ENCODE results near the gene ANKRD33B. TPM values are rescaled to one million over a fixed set of nuclear protein-coding genes. Genes with fewer than 3 reads are reported as not detected.
A peak's percentile ranks its signal among the peaks of the same experiment; 100 is the strongest.
"Not testable (repeated sequence)": the region's sequence is repeated elsewhere in the genome, so short reads cannot be mapped to it uniquely, and the experiment has no call there.

Gene ANKRD33B
- polyA plus RNA-seq, 4 donors: 1.5 to 5.5 (median 1.6) TPM

DNA sequence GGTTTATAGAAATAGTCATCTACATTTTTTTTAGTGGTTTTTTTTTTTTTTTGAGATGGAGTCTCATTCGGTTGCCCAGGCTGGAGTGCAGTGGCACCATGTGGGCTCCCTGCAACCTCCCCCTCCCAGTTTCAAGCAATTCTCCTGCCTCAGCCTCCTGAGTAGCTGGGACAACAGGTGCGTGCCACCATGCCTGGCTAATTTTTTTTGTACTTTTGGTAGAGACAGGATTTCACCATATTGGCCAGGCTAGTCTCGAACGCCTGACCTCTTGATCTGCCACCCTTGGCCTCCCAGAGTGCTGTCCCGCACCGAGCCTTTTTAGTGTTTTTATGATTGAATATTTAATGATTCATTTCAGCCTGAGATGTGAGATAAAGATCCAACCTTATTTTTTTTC lies 27.3 kb downstream of the ANKRD33B start:
- DNase-seq (ENCODE audit: low read depth in 4 of 4, low spot score in 3 of 4): no peak

DNA sequence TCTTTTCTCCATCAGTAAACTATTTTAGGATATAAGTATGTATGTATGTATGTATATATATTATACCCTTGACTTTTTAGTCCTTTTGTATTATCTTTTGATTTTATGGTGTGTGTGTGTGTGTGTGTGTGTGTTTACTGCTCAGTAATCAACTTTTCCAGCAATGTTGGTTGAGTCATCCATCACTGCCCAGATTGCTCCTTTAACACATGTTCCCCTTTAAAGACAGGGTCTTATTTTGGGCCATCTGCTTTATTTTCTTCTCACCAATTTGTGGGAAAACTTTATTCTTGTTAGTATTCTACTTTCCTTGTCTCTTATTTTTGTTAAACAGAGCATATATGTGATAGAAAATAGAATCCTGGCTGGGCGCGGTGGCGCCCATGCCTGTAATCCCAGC lies 28.1 kb downstream of the ANKRD33B start:
- DNase-seq (ENCODE audit: low read depth in 4 of 4, low spot score in 3 of 4): no peak

DNA sequence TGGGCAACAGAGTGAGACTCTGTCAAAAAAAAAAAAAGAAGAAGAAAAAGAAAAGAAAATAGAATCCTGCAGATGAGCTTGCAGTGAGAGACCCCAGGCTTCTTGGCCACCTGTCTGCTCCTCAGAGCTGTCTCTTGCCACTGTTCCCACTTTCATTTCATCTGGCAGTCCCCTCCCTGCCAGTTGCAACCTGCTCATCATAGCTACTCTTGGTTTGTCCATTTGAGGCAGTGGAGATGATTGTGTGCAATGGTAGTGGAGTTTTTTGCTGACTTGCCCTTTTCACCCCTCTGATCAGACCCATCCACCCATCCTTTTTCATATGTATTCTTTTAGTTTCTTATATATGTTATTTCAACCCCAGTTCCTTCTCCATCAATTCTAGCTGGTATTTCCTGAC lies 28.7 kb downstream of the ANKRD33B start:
- no peak for DNase-seq (ENCODE audit: low read depth in 4 of 4, low spot score in 3 of 4)

DNA sequence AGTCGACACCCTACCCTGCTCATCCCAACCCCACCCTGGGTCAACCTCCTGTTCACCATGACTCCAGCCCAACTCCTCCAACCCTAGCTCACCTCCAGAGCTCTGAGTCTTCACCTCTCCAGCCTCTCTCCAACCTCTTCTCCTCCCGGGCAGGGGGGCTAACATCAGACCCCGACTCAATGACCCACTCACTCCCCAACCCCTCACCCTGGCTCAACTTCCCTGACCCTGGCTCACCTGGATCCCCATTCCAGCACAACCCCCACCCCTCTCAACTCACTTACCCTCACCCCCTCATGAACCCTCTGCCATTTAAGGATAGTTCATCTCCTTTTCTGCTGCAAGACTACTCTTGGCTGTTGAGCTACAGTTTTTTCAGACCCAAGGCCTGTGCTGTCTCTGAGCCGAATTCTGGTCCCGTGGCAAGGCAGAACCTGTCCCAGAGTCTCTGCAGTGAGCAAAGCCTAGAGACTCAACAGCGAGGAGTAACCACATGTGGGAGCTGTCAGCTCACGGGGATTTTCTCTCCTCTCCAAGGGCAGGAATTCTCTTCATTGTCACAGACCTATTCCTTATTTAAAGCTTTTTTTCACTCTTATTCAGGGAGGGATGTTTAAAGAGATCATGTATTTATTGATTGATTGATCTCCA lies 29.8 kb downstream of the ANKRD33B start:
- DNase-seq (ENCODE audit: low read depth in 4 of 4, low spot score in 3 of 4): no peak

DNA sequence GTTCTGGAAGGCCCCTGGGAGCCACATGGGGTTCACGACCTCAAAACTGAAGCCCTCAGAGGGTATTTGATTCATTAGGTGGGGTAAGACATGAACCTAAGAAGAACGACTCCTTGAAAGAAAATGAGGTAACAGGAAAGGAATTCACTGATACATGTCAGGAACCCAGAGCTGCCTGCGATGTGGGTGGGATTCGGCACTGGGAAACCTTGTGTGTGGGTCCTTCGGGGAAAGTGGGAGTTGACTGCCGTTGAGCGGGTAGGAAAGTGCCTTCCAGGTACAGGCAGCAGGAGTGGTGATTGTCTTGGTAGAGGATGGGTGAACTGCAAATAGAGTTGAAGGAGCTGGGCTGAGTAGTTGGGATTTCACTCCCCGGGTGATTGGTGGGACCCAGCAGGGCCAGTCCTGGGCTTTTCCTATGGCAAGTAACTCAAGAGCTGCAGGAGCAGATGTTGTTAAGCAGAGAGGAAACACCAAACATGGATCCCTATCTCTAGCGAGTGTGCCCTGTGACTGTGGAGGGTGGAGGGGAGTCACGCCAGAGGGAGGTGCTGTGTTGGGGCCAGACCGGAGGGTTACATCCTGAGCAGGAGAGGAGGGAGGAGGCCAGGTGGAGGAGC lies 30.8 kb downstream of the ANKRD33B start:
- DNase-seq (ENCODE audit: low read depth in 4 of 4, low spot score in 3 of 4): no peak

DNA sequence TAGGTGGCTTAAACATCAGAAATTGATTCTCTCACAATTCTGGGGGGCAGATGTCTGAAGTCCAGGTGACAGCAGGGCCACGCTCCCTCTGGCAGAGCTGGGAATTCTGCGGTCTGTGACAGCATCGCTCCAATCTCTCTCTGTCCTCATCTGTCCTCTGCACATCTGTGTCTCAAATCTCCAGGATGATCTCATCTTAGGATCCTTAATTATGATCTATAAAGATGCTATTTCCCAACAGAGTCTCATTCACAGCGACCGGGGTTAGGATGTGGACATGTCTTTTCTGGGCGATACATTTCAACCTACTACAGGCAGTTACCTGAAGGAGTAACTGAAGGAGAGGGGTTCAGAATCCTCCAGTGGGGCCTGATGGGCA lies 31.4 kb downstream of the ANKRD33B start:
- DNase-seq (ENCODE audit: low read depth in 4 of 4, low spot score in 3 of 4): no peak

DNA sequence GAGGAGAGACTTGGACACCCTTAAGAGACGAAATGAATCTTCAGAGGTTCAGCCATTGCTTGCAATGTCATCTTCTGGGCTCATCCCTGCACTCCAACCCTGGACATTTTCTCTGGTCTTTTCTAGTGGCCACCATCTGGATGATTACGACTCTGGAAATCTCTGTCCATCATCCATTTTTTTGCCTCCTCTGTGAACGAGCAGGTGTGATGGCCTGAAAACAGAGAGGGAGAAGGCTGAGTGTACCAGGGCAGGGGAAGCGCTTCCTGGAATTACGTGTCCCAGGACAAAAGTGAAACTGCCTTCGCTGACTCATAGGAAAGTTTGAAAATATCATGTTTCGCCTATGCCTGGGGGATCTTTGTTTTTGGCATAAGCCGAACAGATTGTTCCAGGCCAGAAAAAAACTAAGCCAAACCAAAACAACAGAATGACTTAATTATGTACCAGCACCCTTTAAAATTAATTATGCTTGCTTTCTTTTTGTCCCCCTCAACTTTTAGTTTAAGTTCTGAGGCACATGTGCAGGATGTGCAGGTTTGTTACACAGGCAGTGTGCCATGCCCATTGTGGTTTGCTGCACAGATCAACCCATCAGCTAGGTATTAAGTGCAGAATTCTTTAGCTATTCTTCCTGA lies 31.9 kb downstream of the ANKRD33B start:
- DNase-seq (ENCODE audit: low read depth in 4 of 4, low spot score in 3 of 4): no peak

DNA sequence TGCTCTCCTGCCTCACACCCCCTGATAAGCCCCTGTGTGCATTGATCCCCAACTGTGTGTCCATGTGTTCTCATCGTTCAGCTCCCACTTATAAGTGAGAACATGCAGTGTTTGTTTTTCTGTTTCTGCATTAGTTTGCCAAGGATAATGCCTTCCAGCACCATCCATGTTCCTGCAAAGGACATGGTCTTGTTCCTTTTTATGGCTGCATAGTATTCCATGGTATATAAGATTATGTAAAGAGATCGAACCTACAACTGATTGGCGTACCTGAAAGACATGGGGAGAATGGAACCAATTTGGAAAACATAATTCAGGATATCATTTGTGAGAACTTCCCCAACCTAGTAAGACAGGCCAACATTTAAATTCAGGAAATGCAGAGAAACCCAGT lies 32.4 kb downstream of the ANKRD33B start:
- DNase-seq (ENCODE audit: low read depth in 4 of 4, low spot score in 3 of 4): no peak

DNA sequence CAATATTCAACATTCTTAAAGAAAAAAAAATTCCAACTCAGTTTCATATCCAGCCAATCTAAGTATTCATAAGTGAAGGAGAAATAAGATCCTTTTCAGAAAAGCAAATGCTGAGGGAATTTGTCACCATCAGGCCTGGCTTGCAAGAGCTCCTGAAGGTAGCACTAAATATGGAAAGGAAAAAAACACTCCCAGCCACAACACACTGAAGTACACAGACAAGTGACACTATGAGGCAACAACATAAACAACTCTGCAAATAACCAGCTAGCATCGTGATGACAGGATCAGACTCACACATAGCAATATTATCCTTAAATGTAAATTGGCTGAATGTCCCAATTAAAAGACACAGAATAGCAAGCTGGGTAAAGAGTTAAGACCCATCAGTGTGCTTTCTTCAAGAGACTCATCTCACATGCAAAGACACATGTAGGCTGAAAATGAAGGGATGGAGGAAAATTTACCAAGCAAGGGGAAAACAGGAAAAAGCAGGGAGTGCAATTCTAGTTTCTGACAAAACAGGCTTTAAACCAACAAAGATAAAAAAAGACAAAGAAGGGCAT lies 33.1 kb downstream of the ANKRD33B start:
- no peak for DNase-seq (ENCODE audit: low read depth in 4 of 4, low spot score in 3 of 4)

DNA sequence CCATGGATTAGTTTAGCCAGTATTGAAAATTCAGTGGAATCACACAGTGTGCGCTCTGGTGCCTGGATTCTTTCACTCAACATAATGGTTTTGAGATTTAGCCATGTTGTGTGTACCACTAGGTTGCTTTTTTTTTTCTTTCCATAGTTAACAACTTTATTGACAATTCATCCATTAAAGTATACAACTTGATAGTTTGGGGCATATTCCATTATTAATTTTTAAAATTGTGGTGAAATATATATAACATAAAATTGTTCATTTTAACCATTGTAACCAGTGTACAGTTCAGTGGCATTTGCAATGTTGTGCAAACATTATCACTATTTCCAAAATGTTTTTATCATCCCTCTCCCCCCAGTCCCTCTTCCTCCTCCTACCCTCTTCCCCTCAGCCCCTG lies 35.2 kb downstream of the ANKRD33B start:
- DNase-seq (ENCODE audit: low read depth in 4 of 4, low spot score in 3 of 4): no peak

DNA sequence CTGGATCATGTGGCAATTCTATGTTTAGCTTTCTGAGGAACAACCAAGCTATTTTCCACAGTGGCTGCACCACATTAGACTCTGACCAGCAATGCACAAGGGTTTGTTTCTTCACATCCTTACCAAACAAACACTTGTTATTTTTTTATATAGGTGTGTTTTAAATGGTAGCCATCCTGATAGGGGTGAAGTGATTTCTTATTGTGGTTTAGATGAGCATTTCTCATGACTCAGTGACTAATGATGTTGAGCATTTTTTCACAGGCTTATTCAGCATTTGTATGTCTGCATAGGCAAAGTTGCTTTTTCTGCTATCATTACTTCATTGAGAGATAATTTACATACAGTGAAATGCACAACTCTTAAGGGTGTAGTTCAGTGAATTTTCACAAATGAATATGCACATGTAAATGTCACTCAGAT lies 36.0 kb downstream of the ANKRD33B start:
- DNase-seq (ENCODE audit: low read depth in 4 of 4, low spot score in 3 of 4): no peak

DNA sequence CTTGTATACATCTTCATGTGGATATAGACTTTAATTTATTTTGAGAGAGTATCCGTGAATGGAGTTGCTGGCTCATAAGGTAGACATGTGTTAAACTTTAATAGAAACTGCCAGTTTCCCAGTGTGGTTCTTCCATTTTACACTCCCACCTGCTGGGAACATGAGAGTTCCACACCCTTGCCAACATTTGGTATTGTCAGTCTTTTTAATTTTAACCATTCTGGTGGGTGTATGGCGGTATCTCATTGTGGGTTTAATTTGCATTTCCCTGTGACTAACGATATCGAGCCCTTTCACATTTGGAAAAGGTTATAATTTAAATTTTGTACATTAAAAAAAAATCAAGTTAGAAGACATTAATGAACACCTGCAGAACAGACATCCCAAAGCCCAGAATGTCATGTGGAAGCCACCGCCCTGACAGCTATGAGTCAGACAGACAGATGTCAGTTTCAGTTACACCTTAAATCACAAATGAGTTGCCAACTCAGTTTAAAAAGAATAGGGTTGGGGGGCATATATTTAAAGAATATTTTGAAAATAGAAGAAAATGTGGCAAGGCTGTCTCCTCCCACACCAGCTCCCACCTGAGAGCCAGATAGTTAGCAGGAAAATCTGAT lies 36.9 kb downstream of the ANKRD33B start:
- DNase-seq (ENCODE audit: low read depth in 4 of 4, low spot score in 3 of 4): no peak

DNA sequence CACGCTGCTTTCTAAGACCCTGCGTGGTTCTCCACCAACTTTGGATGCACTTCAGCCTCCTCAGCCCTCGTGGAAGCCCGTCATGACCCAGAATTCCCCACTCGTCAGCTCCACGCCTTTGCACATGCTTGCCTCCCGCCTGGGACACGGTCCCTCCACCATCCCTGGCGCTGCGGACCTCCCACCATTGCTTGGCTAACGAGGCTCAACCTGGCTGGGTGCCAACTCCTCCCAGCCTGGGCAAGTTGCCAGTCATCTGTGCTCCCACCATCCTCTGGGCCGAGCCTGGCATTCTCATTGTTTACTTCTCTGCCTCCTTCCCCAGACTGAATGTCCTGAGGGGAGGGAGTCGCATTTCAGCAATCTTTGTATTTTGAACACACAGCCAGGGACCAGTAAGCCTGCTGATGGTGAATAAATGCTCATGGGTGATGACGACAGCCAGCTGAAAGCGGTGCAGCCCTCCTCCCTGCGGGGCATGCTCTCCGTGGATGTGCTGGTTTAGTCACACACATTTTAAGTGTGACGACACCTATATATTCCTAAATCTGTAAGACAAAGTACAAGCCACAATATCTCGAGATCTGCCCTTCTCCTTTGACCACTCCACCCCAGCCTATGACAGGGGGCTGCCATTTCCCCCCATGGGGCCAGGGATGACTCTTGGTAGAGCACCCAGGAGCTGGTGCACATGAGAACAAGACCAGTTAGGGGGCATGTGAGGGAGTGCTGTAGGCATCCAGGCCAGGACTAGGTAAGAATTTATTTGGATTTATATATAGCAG lies 37.6 kb downstream of the ANKRD33B start:
- peak; percentile 64 to 70 (median 68) for DNase-seq (ENCODE audit: low read depth in 4 of 4, low spot score in 3 of 4)

DNA sequence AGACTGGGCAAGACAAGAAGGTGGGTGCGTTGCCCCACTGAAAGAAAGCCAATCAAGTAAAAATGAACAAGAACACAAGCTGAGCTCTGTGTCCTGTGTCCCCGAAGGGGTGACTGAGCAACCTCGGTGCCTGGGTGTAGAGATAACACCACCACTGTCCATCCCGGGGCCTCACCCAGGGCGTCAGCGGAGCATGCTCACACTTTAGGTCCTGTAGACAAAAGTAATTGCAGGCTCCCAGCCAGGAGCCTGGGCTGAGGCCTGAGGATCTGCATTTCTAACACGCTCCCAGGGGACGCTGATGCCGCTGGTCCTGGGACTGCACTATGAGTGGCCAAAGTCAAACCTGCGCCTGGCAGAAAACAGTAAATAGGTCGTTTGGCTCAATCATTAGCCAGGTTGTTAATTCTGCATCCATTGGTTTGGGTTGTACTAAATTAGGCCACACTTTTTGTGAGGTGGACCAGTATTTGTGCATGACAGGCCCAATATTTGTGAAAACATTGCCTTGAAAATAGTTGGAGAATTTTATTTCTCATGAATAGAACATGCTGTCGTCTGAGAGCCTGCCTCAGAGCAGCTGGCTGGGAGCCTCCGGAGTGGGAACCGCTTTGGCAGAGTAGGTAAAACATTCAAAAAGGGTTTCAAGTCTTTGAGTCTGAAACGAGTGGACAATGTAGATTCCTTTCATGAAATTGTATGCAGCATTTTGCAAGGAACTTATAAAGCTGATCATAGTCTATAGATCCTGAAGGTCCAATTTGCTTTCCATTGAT lies 38.3 kb downstream of the ANKRD33B start:
- no peak for DNase-seq (ENCODE audit: low read depth in 4 of 4, low spot score in 3 of 4)

DNA sequence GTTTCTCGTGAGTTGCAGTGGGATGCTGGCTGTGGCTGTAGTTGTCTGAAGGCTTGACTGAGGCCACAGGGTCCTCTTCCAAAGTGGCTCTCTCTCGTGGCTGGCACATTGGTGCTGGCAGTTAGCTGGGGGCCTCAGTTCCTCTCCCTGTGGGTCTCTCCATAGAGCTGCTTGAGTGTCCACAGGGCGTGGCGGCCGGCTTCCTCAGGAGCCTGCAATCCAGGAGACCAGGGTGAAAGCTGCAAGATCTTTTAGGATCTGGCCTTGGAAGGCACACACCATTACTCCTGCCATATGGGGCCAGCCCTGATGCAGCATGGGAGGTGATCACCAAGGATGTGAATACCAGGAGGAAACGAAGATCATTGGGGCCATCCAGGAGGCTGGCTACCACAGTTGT lies 41.1 kb downstream of the ANKRD33B start:
- no peak for DNase-seq (ENCODE audit: low read depth in 4 of 4, low spot score in 3 of 4)

DNA sequence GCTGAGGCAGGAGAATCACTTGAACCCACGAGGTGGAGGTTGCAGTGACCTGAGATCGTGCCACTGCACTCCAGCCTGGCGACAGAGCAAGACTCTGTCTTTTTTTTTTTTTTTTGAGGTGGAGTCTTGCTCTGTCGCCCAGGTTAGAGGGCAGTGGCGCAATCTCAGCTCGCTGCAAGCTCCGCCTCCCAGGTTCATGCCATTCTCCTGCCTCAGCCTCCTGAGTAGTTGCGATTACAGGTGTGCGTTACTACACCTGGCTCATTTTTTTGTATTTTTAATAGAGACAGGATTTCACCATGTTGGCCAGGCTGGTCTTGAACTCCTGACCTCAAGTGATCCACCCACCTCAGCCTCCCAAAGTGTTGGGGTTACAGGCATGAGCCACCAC lies 42.8 kb downstream of the ANKRD33B start:
- DNase-seq (ENCODE audit: low read depth in 4 of 4, low spot score in 3 of 4): not testable (repeated sequence)

DNA sequence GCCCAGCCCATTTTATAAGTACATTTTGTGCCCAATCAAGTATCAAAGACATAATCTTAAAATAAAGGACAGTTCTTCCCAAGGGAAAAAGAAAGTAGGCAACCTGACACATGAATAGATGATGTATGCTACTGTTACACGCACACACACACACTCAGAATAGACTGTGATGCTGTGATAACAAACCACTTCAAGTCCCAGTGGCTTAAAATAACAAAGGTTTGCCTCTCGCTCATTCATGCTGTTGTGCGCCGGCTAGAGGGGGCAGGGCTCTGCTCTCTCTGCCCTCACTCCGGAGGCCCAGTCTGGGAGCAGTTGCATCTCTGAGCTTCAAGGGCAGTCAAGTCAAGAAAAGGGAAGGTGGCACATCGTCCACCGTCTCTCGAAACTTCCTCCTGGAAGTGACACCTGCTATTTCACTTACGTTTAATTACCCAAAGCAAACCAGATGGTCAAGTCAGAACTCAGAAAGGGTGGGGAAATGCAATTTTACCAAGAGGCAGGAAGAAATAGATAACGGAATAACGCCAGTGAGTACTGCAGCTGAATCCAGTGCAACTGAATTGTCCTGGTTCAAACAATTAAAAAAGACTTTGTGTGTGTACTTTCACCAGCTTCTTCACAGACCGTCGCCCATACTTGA lies 43.3 kb downstream of the ANKRD33B start:
- no peak for DNase-seq (ENCODE audit: low read depth in 4 of 4, low spot score in 3 of 4)

DNA sequence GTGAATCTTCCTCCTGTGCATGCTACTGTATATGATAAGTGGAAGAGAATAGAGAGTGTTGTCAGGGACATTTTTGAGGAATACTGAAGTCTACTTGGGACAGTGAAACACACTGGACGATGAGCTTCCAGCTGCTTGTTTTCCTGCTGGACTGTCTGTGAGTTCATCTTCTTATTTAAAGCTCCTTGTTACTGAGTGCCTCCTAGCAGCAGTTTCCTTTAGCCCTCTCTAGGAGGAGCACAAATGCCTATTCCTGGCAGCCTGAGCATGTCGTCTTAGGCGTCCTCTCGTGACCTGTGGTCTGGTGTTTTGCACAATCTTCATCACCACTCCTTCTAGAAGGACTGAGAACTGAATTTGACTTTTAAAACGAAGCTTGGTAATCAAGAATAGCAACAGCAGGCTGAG lies 43.8 kb downstream of the ANKRD33B start:
- DNase-seq (ENCODE audit: low read depth in 4 of 4, low spot score in 3 of 4): no peak

DNA sequence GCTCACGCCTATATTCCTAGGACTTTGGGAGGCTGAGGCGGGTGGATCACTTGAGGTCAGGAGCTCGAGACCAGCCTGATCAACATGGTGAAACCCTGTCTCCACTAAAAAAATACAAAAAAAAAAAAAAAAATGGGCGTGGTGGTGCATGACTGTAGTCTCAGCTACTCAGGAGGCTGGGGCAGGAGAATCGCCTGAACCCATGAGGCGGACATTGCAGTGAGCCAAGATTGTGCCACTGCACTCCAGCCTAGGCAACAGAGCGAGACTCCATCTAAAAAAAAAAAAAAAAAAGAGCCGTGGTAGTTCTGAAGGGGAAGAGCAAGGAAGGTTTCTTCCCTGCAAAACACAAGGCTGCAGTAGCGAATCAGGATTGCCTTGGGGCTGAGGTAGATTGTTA lies 44.2 kb downstream of the ANKRD33B start:
- DNase-seq (ENCODE audit: low read depth in 4 of 4, low spot score in 3 of 4): not testable (repeated sequence)

Data from left renal pelvis (tissue), 4 donors.